GM12878 (cell line): ENCODE data around the gene GGT7. TPM values are rescaled to one million over a fixed set of nuclear protein-coding genes. Genes with fewer than 3 reads are reported as not detected.
A peak's percentile ranks its signal among the peaks of the same experiment; 100 is the strongest.

Experiments
- ATAC-seq: fragments of 200-7000 bp; cut with Tn5 transposase; 3 replicates; pipeline ENCODE4 v1.9.1; 2020; ENCODE audit warnings: mild to moderate bottlenecking, moderate library complexity
- BruUV-seq: library from RNA; stranded (reverse); fragments of 400-500 nt; replicated peaks from 2 replicates; lab custom pipeline; 2021; lab: Mats Ljungman, UMichigan
- CTCF ChIA-PET: fragments of 300-600 bp; sonication (Branson Sonifier 250); formaldehyde crosslinking; extraction: SDS; loops from one replicate; lab custom pipeline; 2021; ENCODE audit warnings: inconsistent platforms; lab: Yijun Ruan, JAX
- POLR2A ChIA-PET: fragments of 350-600 bp; formaldehyde crosslinking; extraction: SDS; loops from one replicate; lab custom pipeline; 2021; ENCODE audit warnings: inconsistent platforms; lab: Charles Lee
- RAD21 ChIA-PET: fragments of 300-600 bp; sonication (Branson Sonifier 250); formaldehyde crosslinking; loops from one replicate; lab custom pipeline; 2023; ENCODE audit warnings: antibody characterized with exemption; ENCODE audit not compliant: unreplicated experiment; lab: Charles Lee
- SMC1A ChIA-PET: fragments of 300-600 bp; sonication (Branson Sonifier 250); formaldehyde crosslinking; loops from one replicate; lab custom pipeline; 2023; ENCODE audit not compliant: unreplicated experiment, uncharacterized antibody; lab: Charles Lee
- DNase-seq: peaks from one replicate; pipeline ENCODE4 v3.0.0-alpha.2; 2011; ENCODE audit warnings: low read depth, low spot score
- FAIRE-seq: peaks from 3 replicates; lab custom pipeline; 2011; peaks lifted over from hg19 to GRCh38; lab: Jason Lieb, UNC
- H2AFZ ChIP-seq: 2 replicates; pipeline ENCODE4 v1.6.0; 2011; ENCODE audit warnings: low read depth, low read length, control low read depth; ENCODE audit not compliant: control insufficient read depth
- H3K27ac ChIP-seq: 2 replicates; pipeline ENCODE4 v1.5.1; 2011; ENCODE audit warnings: control low read depth; ENCODE audit not compliant: control insufficient read depth, insufficient read depth
- H3K27me3 ChIP-seq, 2 experiments: replicated peaks in 1 of 2; 2 replicates each; pipeline versions ENCODE4 v1.6.0 to v1.6.1; 2011; ENCODE audit warnings: low read length in 1 of 2; ENCODE audit not compliant: control insufficient read depth in 2 of 2, insufficient read depth in 2 of 2
- H3K36me3 ChIP-seq, 2 experiments: 2 replicates each; pipeline ENCODE4 v1.5.1; 2011; ENCODE audit warnings: low read length in 1 of 2; ENCODE audit not compliant: control insufficient read depth in 2 of 2, insufficient read depth in 2 of 2
- H3K4me1 ChIP-seq: 2 replicates; pipeline ENCODE4 v1.6.1; 2011; ENCODE audit warnings: mild to moderate bottlenecking, low read length, moderate library complexity, mixed read lengths; ENCODE audit not compliant: control insufficient read depth, insufficient read depth
- H3K4me2 ChIP-seq: 2 replicates; pipeline ENCODE4 v1.6.0; 2011; ENCODE audit warnings: control low read depth; ENCODE audit not compliant: control insufficient read depth, insufficient read depth
- H3K4me3 ChIP-seq: fragments of 200-600 bp; sonication (generic); 2 replicates; pipeline ENCODE4 v1.5.1; 2016
- H3K79me2 ChIP-seq: 2 replicates; pipeline ENCODE4 v1.6.0; 2011; ENCODE audit warnings: low read length; ENCODE audit not compliant: control insufficient read depth, insufficient read depth
- H3K9ac ChIP-seq: 2 replicates; pipeline ENCODE4 v1.8.0; 2011; ENCODE audit warnings: low read length, control low read depth, mixed read lengths; ENCODE audit not compliant: control insufficient read depth, insufficient read depth
- H3K9me3 ChIP-seq: replicated peaks from 3 replicates; pipeline ENCODE4 v1.5.1; 2011; ENCODE audit warnings: mild to moderate bottlenecking, low read length; ENCODE audit not compliant: control insufficient read depth, insufficient read depth
- H4K20me1 ChIP-seq: 2 replicates; pipeline ENCODE4 v1.6.0; 2011; ENCODE audit not compliant: control insufficient read depth, insufficient read depth
- BACH1 ChIP-seq: fragments of 450-650 bp; IDR thresholded peaks from 2 replicates; pipeline ENCODE4 v1.6.1; 2017; ENCODE audit warnings: mild to moderate bottlenecking, borderline replicate concordance
- CTCF ChIP-seq, 3 experiments: IDR thresholded peaks in 2 of 3; conservative IDR thresholded peaks in 1 of 3; 2 replicates each; pipeline ENCODE4 v1.5.1; 2011; ENCODE audit warnings: low read depth in 3 of 3, low read length in 3 of 3, mild to moderate bottlenecking in 3 of 3, control low read depth in 2 of 3, moderate library complexity in 2 of 3, inconsistent platforms in 1 of 3, mixed read lengths in 1 of 3; ENCODE audit not compliant: control insufficient read depth in 2 of 3, insufficient read depth in 1 of 3; ENCODE audit errors: extremely low read depth in 1 of 3
- CUX1 ChIP-seq: IDR thresholded peaks from 2 replicates; pipeline ENCODE4 v1.6.1; 2012; ENCODE audit warnings: improper control_type of control experiment, low read depth, low read length; ENCODE audit not compliant: insufficient replicate concordance
- HCFC1 ChIP-seq: fragments of 150-350 bp; IDR thresholded peaks from 2 replicates; pipeline ENCODE4 v1.6.1; 2014; ENCODE audit warnings: low read length
- RAD21 ChIP-seq: IDR thresholded peaks from 2 replicates; pipeline ENCODE4 v1.6.1; 2011; ENCODE audit warnings: mild to moderate bottlenecking, low read depth, low read length, moderate library complexity; ENCODE audit not compliant: insufficient read depth
- YY1 ChIP-seq: IDR thresholded peaks from 2 replicates; pipeline ENCODE4 v1.6.1; 2011; ENCODE audit warnings: low read depth, mild to moderate bottlenecking, low read length
- WGBS: methylation state at CpG from one replicate; pipeline ENCODE4 v1.1.6; 2016; ENCODE audit warnings: low lambda C conversion rate; ENCODE audit not compliant: insufficient replicate concordance, insufficient coverage; ENCODE audit errors: missing lambda C conversion rate; 5-methylcytosine and 5-hydroxymethylcytosine counted together
- in situ Hi-C: fragments of 300-500 bp; cut with MboI; formaldehyde crosslinking; loops from 9 replicates; pipeline ENCODE4 v1.14.3; 2018; ENCODE audit warnings: mixed read lengths
- intact Hi-C: fragments of 100-400 bp; cut with micrococcal nuclease; formaldehyde crosslinking; loops from one replicate; pipeline ENCODE4 v1.14.2; 2022; ENCODE audit not compliant: unreplicated experiment
- polyA plus RNA-seq, 11 experiments: library from polyadenylated mRNA; depleted of rRNA in 4 of 11; unstranded in 6 of 11; stranded (reverse) in 5 of 11; fragments of >200 nt; fragmentation: Nextera tagmentation in 4 of 11; fragmentation: Illumina TruSeq in 1 of 11; extraction: Ambion mirVana in 4 of 11; extraction: Trizol in 1 of 11; gene quantifications; 1 replicate in 1 of 11; 2 replicates in 10 of 11; pipeline versions ENCODE4 v1.2.1 to v1.2.3, GENCODE V29; 2011 to 2016; ENCODE audit warnings: inconsistent platforms in 2 of 11, missing spikeins in 2 of 11, low read depth in 1 of 11
- total RNA-seq, 4 experiments: library from RNA; depleted of rRNA in 3 of 4; stranded (reverse); fragments of >200 nt in 3 of 4; fragmentation: Illumina TruSeq in 1 of 4; extraction: Trizol in 1 of 4; gene quantifications; 2 replicates each; pipeline versions ENCODE4 v1.2.1 to v1.2.3, GENCODE V29; 2013 to 2021

The GGT7 gene
- total and polyA plus RNA-seq, 10 of the 15 experiments (the other 5 are each of a cell fraction or from before 2014, with no cell fraction given): 0.02 to 14.7 (median 5.3) TPM

- Histone ChIP-seq H4K20me1 (no peaks in the 10 kb centered on the region), H2AFZ (no peak overlapping the region), H3K79me2 (no peaks in the 10 kb centered on the region), H3K9ac (no peak overlapping the region), H3K4me1 (no peaks in the 10 kb centered on the region), H3K9me3 (no peaks in the 10 kb centered on the region), H3K36me3 (no peaks in the 10 kb centered on the region), H3K4me3 (no peak overlapping the region), H3K4me2 (no peak overlapping the region), H3K27ac (no peak overlapping the region), H3K27me3 (no peaks in the 10 kb centered on the region)
- intact Hi-C loops (loop anchor here (1.0 to 5.0 kb wide), 3 partner anchors 126 to 435 kb away; no protein-coding TSS in a partner anchor), in situ Hi-C loops (loop anchor here (5.0 to 25.0 kb wide), 2 partner anchors 123 to 428 kb away; partner anchors contain the start of genes GSS and MYH7B)
- peak; percentile 46 for TF ChIP-seq RAD21
- peak in 1 of 3 experiments; percentile 52; a peak in 2 of 6 replicates for TF ChIP-seq CTCF (IDR thresholded peaks at IDR 0.05 in 2 of 3, conservative IDR thresholded peaks at IDR 0.05 in 1 of 3; ENCODE audit: control insufficient read depth in 2 of 3, extremely low read depth in 1 of 3, insufficient read depth in 1 of 3, low read depth in 3 of 3, low read length in 3 of 3)
- no peak for TF ChIP-seq BACH1
- no peak for TF ChIP-seq HCFC1
- TF ChIP-seq YY1: no peak
- no peak for TF ChIP-seq CUX1
- no TSS peak for BruUV-seq
- FAIRE-seq (peak; percentile 66), DNase-seq (no peak), ATAC-seq (peak; percentile 54)
- 20% methylated on average over 6 of the region's 6 CpGs for WGBS
- CTCF ChIA-PET: interaction anchor here (1.0 to 1.6 kb wide), 5 partner anchors 18 to 475 kb away, joined by 3 to 7 read pairs (median 3); no protein-coding TSS in a partner anchor
- SMC1A ChIA-PET: interaction anchor here (0.9 to 1.9 kb wide), 2 partner anchors 9 to 35 kb away, joined by 3 to 5 read pairs; partner anchors contain the start of gene NCOA6
- RAD21 ChIA-PET: no interaction called here
- POLR2A ChIA-PET: no interaction called here
Measured at GRCh38 chr20:34834459-34834893, 38.2 kb downstream of the GGT7 start.
